Activated effector memory CD4-positive, alpha-beta T cell treated with anti-CD3 and anti-CD28 coated beads, Interleukin-2, amount 50 U/mL, for 16 hours (primary cell): ENCODE results near the gene CDK17.
"Not testable (repeated sequence)": the region's sequence is repeated elsewhere in the genome, so short reads cannot be mapped to it uniquely, and the experiment has no call there.

Experiments used
- DNase-seq: peaks from one replicate; pipeline ENCODE4 v3.0.0-alpha.2; 2020

Gene CDK17

DNA sequence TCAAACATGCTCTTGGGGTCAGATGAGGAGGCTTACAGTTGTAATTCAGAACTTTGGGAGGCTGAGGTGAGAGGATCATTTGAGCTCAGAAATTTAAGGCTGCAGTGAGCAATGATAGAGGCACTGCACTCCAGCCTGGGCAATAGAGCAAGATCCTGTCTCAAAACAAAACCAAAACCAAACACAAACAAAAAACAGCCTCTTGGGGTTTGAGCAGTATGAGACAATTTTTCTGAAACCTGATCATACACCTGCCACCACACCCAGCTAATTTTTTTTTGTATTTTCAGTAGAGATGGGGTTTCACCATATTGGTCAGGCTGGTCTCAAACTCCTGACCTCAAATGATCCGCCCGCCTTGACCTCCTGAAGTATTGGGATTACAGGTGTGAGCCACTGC is 17.4 kb upstream of the CDK17 start:
- not testable (repeated sequence) for DNase-seq

GRCh38 chr12:96416033-96416799 is 16.0 kb upstream of the CDK17 start:
- no peak for DNase-seq

GRCh38 chr12:96414637-96415036 is 14.4 kb upstream of the CDK17 start:
- DNase-seq = no peak

DNA sequence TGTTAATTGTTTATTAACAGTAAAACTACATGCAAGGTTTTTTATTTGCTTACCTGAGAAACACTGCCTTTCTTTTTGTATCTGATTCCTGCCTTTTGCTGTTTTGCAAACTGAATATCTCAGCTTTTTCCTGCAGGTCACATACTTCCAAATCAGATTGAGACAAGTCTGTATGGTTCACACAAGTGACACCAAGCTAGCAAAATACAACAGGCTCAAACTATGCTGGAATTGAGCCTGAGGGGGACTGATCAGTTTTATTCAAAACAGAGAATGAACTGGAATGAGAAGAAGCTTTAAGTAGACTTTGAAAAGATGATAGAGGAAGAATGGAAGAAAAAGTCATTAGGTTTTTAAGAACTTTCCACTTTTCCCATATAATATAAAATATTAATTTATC is 12.2 kb upstream of the CDK17 start:
- DNase-seq = no peak

DNA sequence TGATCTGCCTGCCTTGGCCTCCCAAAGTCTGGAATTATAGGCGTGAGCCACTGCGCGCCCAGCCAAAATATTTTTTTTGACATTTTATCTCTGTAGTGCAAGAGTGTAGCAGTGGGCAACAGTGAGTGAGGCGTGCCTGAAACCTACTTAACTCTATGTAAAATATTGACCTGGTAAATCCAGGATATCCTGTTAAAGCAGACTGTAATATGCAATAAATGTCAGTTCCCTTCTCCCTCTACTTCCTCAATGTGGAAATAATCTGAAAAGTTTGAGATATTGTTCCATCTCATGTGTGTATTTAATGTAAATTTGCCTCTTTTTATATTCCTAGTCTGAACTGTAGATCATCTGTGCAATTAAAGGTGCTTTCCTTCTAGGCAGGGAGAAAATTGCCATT is 9.5 kb upstream of the CDK17 start:
- DNase-seq = no peak

- DNase-seq = no peak
Observed at GRCh38 chr12:96408993-96409392, 8.8 kb upstream of the CDK17 start.

DNA sequence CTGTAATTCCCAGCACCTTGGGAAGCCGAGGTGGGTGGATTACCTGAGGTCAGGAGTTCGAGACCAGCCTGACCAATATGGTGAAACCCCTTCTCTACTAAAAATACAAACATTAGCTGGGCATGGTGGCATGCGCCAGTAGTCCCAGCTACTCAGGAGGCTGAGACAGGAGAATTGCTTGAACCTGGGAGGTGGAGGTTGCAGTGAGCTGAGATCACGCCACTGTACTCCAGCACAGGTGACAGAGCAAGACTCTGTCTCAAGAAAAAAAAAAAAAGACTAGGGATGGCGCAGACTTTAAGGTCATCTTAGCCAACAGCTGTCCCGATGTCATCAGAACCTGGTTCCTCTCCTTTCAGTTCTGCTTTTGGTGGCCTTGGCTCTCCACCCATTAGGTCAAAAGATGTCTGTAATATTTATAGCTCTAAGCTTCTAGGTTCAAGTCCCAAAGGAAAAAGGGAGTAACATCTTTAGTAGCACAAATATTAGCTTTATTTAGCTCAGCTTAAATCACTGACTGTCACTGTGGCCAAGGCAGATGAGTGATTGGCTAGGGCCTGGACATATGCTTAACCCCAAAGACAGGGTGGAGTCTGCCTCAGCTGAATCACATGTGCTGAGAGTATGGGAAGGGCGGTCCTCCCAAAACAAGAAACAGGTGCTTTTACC is 7.3 kb upstream of the CDK17 start:
- not testable (repeated sequence) for DNase-seq

DNA sequence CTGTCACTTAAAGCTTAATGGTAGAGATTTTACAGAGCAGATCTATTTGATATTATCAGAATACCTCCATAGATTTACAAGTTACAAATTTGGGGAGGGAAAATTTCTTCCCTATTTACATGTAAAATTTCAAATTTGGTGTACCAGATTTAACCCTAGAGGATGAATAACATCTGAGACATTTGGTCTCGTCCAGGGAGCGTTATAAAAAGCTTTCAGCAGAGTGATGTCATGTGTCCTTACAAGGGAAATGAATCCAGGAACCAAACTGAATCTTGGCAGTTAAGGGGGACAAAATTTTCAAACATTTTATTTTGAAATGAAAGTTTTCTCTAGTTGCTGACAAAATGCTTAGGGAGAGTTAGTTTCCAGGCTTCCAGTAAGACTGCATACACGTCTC is 4.5 kb upstream of the CDK17 start:
- no peak for DNase-seq

GRCh38 chr12:96403870-96404269 is 3.6 kb upstream of the CDK17 start:
- DNase-seq = no peak

- not testable (repeated sequence) for DNase-seq
Observed at GRCh38 chr12:96402522-96402921, 2.3 kb upstream of the CDK17 start.

- DNase-seq = peak; percentile 71
Observed at GRCh38 chr12:96402061-96402460, 1.8 kb upstream of the CDK17 start.

GRCh38 chr12:96401076-96401871 is 1.0 kb upstream of the CDK17 start:
- peak; percentile 76 for DNase-seq

GRCh38 chr12:96400631-96401075 is 414 bp upstream of the CDK17 start:
- DNase-seq = no peak

GRCh38 chr12:96399120-96399918 is 920 bp downstream of the CDK17 start:
- peak; percentile 92 for DNase-seq

DNA sequence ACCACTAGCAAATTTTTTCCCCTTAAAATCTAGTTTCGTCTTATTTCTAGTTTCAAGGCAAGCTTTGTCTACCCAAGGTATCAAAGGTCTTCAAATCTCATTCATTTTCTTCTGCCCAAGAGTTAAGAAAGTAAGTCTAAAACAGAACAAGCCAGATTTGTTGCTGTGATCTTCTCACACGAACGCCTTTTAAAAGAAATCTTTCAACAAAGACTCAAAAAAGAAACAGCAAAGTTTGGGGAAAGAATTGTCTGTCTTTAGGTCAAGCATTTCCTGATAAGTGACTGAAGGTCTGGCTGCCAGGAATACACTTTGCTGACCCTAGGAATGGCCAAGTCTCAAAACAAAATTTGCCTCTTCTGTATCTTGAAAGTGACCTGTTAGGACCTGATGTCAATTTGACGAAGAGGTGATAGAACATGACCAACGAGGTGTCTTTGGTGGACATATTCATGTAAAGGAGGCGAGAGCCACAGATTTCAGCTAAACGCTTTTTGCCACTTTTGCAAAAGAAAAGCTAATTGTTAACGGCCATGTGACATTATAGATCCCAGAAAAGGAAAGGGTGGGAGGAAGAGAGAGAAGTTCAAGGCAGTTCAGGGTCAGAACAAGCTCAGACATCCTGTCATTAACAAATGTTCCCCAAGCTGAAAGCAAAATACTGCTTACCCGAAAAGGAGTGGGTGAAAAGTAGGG is 1.7 kb downstream of the CDK17 start:
- no peak for DNase-seq

GRCh38 chr12:96397756-96398423 is 2.3 kb downstream of the CDK17 start:
- DNase-seq = no peak

- no peak for DNase-seq
Observed at GRCh38 chr12:96396914-96397313, 3.3 kb downstream of the CDK17 start.

GRCh38 chr12:96396209-96396608 is 4.0 kb downstream of the CDK17 start:
- no peak for DNase-seq

- no peak for DNase-seq
Observed at GRCh38 chr12:96395236-96395635, 5.0 kb downstream of the CDK17 start.

DNA sequence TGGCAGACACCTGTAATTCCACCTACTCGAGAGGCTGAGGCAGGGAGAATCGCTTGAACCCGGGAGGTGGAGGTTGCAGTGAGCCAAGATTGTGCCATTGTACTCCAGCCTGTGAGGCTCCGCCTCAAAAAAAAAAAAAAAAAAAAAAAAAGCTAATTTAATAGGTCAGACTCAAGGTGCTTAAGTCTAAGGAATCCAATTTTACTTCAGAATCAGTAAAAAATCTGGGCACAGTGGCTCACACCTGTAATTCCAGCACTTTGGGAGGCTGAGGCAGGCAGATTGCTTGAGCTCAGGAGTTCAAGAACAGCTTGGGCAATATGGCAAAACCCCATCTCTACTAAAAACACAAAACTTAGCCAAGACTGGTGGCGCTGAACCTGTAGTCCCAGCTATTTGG is 7.0 kb downstream of the CDK17 start:
- DNase-seq = not testable (repeated sequence)

GRCh38 chr12:96392397-96392796 is 7.8 kb downstream of the CDK17 start:
- DNase-seq = no peak

GRCh38 chr12:96387981-96388380 is 12.3 kb downstream of the CDK17 start:
- no peak for DNase-seq
